GM21723 (cell line): Measurements from ENCODE around the gene CASQ2.

Source experiments
- ATAC-seq: cut with Tn5 transposase; IDR thresholded peaks from one replicate; pipeline ENCODE4 v1.9.1; 2021; ENCODE audit warnings: mild to moderate bottlenecking, moderate library complexity; ENCODE audit not compliant: unreplicated experiment

CASQ2 gene

GRCh38 chr1:115701090-115701489, 67.4 kb downstream of the CASQ2 start:
- ATAC-seq: no peak

- ATAC-seq: no peak
Measured at GRCh38 chr1:115697619-115698018, 70.9 kb downstream of the CASQ2 start.

DNA sequence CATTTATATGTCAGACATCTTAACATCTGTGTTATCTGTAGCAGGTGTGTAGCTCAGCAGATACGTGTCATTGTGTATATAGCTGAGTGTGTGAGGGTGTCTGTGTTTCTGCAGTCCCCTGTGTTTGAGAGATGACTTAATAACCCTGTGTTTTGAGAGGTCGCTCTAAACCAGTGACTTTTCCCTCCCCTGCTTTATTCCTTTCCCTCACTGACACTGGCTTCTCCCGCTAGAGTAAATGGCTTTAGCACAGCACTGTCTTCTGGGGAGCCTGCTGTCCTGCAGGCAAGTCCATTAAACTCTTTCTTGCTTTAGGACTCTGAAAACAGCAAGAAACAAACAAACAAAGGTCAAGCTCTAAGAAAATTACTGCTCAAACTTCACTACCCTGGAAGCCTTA, 73.7 kb downstream of the CASQ2 start:
- ATAC-seq: no peak

DNA sequence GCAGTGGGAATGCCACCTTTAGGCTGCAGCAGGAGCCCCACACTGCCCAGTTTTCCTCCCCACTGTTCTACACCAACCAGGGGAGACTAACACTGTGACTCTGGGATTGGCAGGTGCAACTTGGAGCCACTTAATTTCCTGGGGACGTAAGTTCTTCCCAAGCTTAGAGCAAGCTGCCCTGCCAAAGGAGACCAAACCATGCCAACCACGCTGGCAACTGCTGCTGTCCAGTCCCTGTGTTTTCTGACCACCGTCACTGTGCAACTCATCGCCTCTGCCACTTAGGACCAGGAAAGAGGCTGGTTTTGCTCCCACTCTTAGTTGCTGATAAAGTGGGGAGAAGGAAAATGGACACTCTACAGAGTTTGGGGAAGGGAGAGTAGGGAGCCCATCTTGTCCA, 76.3 kb downstream of the CASQ2 start:
- ATAC-seq: no peak

- ATAC-seq: no peak
Measured at GRCh38 chr1:115690972-115691371, 77.5 kb downstream of the CASQ2 start.

- ATAC-seq: no peak
Measured at GRCh38 chr1:115687744-115688143, 80.8 kb downstream of the CASQ2 start.

- no peak for ATAC-seq
Measured at GRCh38 chr1:115685029-115685705, 83.3 kb downstream of the CASQ2 start.

GRCh38 chr1:115682792-115683191, 85.7 kb downstream of the CASQ2 start:
- ATAC-seq: no peak

DNA sequence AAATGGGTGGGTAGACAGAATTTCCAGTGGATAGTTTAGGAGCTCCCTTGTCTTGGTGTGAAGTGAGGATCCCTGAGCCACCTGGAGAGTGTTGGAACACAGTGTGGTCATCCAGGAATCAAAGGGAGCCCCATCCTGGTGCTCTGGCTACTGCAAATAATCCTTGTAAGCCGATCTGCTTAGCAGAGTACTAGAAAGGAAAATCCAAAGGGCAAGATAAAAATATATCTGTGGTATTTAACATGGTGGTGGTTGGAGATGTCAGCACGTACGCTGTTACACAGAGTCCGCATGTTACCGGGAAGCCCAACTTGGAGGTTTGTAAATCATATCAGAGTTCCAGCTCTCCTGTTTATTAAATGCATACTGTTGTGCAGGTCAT, 87.8 kb downstream of the CASQ2 start:
- no peak for ATAC-seq

DNA sequence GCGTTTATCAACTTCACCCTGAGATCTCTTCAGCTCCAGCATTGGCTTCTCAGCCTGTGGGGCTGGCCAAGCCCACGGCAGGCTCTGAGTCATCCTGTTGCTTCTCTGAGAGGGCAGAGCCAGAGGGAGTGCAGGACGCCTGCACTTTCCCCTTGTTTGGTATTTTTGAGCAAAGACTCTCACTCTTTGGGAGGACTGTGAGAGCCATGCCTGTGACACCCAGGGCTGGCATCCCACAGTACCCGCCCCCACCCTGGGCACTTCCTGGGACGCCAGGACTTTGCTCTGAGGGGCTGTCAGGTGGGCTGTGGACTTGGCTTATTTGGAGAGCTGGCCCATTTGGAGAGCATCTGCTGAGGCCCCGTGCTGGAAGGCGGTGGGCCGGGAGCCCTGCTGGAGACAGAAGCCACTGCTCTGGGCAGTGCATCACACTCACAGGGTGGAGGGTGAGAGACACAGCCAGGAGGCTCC, 89.3 kb downstream of the CASQ2 start:
- ATAC-seq: no peak

- no peak for ATAC-seq
Measured at GRCh38 chr1:115678141-115678540, 90.4 kb downstream of the CASQ2 start.

- ATAC-seq: peak; percentile 27
Measured at GRCh38 chr1:115677565-115677964, 90.9 kb downstream of the CASQ2 start.

DNA sequence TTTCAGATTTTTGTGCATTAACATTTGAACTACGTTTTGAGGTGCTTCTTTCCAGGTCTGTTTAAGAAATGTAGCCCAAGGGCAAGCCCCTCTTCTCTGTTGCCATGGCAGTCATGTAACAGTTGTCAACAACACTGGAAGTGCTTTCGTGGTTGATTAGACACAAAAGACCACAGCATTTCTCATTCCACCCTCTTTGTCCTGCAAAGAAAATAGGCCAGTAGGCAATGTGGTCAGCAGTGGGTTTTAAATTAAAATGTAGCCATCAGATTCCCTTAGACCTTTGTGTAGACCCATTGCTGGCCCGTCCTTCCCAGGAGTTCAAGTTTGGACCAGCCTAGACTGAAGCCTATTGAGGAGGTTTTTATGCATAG, 91.3 kb downstream of the CASQ2 start:
- ATAC-seq: peak; percentile 51

DNA sequence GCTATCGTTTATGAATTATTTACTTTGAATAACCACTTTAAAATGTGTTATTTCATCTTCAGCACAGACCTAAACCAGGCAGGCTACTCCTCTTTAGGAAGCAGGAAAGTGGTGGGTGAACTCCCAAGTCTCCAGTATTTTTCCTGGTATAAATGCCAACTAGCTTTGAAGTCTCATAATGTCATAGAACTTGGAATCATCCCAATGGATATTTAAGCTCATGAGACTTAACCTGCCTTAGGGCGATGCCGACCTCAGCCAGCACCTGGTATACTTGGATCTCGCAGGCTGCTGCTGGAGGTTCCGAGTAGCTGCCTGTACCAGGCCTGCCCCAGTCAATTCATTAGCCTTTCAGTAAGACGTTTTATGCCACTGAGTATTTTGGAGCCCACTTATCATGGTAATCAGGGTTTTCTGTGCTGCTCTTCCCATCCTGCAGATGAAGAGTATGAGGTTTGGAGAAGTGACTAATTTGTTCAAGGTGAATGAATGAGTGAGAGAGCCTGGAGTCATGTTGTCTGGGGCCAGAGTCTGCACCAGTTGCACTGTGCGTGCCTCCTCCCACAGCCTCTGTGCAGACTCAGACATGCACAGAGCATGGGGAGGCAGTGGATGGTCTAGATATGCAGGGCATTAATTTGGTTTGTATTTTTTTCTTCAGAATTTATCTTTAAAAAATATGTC, 91.9 kb downstream of the CASQ2 start:
- ATAC-seq: peak; percentile 16

DNA sequence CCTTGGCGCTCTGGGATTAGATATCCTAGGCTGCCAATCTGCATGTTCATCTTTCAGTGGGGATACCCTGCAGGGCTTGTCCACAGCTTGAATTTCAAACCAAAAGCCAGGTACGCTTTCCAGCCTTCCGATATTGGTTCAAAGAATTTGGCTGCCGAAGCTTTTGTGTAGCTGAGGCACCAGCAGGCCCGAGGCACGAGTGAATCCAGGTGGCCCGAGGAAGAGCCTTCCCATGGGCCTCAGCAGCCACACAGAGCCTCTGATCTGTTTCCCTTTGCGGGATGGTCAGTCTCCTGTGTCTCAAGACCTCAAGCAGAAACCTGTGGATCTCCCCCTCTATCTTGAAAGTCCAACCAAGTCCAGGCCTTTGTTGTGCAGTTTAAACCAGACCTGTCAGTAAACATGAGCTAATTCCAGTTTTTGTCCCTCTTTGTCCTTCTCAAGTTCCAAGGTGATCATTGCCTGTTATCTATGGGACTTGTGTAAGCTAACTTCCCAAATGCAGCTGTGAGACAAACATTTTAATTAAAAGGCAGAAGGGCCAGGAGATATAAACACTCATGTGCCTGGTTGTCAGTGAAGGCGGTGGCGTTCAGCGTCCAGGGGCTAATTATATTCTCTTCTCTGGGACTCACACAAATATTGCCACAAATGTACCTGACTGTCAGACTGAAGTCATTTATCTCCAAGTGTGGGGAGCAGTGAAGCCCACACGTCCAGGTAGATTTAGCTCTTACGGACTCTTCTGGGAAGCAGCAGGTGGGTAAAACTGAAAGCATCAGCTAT, 96.1 kb downstream of the CASQ2 start:
- ATAC-seq: no peak

- no peak for ATAC-seq
Measured at GRCh38 chr1:115671176-115671934, 97.2 kb downstream of the CASQ2 start.

GRCh38 chr1:115670476-115671175, 97.9 kb downstream of the CASQ2 start:
- ATAC-seq: no peak

GRCh38 chr1:115669886-115670285, 98.6 kb downstream of the CASQ2 start:
- no peak for ATAC-seq

DNA sequence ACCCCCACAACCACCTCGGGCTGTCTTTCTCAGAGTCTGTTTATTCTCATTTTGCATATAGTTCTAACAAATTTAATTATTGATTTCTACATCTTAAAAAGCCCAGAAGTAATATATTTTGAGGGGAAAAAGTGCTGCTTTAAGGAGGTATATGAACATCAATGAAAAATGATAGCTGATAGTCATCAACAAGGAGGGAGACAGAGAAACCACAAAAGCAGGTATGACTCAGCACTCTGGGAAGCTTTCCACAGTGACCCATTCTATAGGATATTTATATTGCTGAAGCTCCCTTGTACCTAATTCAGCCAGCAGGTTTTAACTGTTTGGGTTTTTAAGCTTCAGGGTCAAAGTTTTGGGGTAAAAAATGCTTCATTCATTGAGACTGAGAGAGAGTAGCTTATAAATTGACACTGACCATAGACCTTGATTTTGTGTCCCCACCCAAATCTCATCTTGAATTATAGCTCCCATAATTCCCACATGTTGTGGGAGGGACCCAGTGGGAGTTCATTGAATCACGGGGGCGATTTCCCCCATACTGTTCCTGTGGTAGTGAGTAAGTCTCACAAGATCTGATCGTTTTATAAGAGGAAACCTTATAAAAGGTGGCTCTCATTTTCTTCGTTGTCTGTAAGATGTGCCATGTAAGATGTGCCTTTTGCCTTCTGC, 99.4 kb downstream of the CASQ2 start:
- ATAC-seq: no peak

DNA sequence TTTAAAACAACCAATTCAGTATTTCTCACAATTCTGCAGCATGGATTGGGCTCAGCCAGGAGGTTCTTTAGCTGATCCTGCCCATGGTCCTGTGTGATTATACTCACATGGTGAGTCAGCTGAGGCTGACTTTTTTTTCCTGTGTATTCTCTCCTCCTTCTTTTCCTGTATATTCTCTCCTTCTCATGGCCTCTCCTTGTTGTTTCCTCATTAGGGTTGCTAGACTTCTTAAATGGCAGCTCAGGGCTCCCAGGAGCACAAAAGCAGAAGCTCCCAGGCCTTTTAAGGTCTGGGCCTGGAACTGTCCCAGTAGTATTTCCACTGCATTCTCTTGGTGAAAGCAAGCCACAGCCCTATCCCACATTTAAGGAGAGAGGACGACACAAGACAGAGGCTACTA, 99.9 kb downstream of the CASQ2 start:
- no peak for ATAC-seq
